Renal cortex interstitium (tissue), 11 donors: ENCODE data around the gene ZNF583. TPM values are rescaled to one million over a fixed set of nuclear protein-coding genes. Genes with fewer than 3 reads are reported as not detected.

ENCODE experiments used
- DNase-seq, 11 donors: peaks; one replicate each; pipeline ENCODE4 v3.0.0-alpha.2; 2013; ENCODE audit warnings: low read depth in 9 of 11, low spot score in 4 of 11; ENCODE audit errors: extremely low read depth in 1 of 11
- polyA plus RNA-seq, 3 donors: library from polyadenylated mRNA; unstranded; fragments of 120-200 nt; gene quantifications; one replicate each; pipeline ENCODE4 v1.2.1, GENCODE V29; 2013; ENCODE audit not compliant: insufficient read length in 3 of 3

The ZNF583 gene
- polyA plus RNA-seq, 3 donors: 9.5 to 11.2 (median 9.9) TPM

DNA sequence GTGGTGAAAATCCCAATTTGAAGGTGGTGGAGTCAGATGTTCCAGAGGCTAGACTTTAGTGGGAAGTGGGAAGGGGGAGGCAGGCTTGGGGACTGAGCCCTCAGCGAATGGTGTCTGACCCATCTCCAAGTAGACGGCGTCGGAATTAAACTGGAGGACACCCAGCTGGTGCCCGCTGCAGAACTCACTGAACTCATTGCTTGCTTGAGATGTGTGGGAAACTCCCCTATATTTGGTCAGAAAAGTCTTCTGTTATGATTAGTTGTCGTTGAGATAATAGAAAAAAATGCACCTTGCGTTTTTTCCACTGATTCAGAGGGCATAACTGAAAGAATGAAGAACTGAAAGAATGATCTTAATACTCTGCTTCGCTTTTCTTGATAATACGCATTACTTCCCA is 871 bp upstream of the ZNF583 start:
- no peak for DNase-seq

DNA sequence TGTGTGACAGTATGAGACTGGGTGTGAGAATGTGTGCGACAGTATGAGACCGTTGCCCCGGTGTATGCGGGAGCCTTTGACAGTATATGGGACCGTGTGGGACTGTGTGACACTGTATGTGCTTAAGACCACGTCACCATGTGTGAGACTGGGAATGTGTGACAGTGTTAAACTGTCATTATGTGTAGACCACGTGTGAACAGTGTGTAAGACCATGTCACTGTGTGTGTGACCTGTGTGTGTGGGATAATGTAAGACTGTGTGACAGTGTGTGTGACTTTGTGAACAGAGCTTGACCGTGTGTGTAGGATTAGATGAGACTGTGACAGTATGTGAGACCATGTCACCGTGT is 549 bp downstream of the ZNF583 start:
- no peak for DNase-seq

DNA sequence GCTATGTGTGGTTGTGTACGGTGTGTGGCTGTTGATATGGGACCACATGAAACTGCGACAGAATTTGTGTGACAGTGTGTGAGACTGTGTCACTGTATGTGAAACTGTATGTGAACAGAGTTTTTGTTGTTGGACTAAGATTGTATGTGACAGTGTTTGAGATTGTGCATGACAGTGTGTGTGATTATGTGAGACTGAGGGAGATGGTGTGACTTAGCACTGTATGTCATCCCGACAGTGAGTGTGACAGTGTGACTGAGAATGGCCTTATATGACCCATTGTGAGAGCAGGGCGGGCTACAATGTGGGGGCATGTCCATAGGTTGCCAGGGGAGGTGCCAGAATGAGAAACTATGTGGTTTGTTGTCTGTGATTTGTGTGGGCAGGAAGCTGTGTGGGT is 930 bp downstream of the ZNF583 start:
- DNase-seq: no peak

DNA sequence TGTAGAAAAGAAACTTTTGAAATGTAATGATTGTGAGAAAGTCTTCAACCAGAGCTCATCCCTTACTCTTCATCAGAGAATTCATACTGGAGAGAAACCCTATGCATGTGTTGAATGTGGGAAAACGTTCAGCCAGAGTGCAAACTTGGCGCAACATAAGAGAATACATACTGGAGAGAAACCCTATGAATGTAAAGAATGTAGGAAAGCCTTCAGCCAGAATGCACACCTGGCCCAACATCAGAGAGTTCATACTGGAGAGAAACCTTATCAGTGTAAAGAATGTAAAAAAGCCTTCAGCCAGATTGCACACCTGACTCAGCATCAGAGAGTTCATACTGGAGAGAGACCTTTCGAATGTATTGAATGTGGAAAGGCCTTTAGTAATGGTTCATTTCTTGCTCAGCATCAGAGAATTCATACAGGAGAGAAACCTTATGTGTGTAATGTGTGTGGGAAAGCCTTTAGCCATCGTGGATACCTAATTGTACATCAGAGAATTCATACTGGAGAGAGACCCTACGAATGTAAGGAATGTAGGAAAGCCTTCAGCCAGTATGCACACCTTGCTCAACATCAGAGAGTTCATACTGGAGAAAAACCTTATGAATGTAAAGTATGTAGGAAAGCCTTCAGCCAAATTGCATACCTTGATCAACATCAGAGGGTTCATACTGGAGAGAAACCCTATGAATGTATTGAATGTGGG is 19.3 kb downstream of the ZNF583 start:
- DNase-seq: no peak

DNA sequence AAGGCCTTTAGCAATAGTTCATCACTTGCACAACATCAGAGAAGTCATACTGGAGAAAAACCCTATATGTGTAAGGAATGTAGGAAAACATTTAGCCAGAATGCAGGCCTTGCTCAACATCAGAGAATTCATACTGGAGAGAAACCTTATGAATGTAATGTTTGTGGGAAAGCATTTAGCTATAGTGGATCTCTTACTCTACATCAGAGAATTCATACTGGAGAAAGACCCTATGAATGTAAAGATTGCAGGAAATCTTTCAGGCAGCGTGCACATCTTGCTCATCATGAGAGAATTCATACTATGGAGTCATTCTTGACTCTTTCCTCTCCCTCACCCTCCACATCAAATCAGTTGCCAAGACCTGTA is 19.8 kb downstream of the ZNF583 start:
- no peak for DNase-seq

DNA sequence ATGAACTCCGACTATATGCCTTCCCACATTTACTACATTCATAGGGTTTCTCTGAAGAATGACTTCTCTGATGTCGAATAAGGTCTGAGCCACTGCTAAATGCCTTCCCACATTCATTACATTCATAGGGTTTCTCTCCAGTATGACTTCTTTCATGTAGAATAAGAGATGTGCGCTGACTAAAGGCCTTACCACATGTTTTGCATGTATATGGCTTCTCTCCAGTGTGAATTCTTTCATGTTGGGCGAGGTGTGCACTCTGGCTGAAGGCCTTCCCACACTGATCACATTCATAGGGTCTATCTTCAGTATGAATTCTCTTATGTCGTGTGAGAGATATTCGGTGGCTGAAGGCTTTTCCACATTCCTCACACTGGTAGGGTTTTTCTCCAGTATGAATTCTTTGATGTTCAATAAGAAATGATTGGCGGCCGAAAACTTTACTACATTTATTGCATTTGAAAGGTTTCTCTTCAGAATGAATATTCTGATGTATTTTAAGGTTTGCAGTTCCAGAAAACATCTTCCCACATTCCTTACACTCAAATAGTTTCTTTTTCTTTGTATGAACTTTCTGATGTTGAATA is 37.2 kb downstream of the ZNF583 start:
- DNase-seq: no peak

DNA sequence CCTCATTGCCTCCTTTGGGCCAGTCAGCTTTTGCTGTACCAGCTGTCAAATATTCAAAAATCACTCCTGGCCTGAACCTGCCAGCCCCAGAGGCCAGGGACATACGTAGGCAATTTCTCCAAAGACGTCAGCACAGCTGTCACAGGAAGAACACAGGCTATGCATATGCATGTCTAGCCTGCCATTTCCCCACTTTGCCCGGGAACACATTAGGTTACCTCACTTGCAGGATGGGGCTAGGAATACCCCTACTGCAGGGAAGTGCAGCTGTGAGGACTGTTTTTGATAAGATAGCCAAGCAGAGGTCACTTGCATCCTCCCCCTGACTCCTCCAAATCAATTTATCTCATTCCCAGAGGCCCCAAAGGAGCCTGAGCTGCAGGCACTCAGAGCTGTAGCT is 70.2 kb downstream of the ZNF583 start:
- DNase-seq: no peak

DNA sequence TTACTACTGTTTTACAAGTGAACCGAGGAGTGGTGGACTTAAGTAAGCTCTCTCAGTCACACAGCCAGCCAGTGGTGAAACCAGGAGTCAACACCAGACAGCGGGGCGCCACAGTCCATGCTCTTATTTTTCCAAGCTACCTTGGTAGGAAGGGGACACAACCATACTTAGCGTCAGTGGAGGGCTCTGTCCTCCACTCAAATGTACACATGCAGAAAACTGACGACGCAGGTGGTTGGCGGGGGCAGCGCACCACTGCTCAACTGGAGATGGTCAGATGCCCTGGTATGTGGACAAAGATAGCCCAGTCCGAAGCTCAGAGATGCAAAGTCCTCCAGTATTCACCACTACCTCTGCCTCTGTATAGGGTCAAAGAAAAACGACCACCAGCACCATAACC is 72.0 kb downstream of the ZNF583 start:
- peak in 2 of 11 donors; percentile 0 for DNase-seq

Other genes with a start within 250 kb of the ZNF583 start
- not detected for gene GALP, start 228.3 kb upstream of the ZNF583 start, polyA plus RNA-seq
- gene ZSCAN5B, start 206.5 kb upstream of the ZNF583 start, polyA plus RNA-seq: under 1 TPM in 2 of 3 donors, not detected in 1; 0.17 to 0.30 TPM
- under 1 TPM in 1 of 3 donors, not detected in 2; 0.07 TPM for gene ZSCAN5C, start 202.1 kb upstream of the ZNF583 start, polyA plus RNA-seq
- gene EDDM13, start 131.6 kb upstream of the ZNF583 start, polyA plus RNA-seq: 1 to 10 TPM; 1.4 to 4.7 (median 1.5) TPM
- 10 to 100 TPM; 14.7 to 17.2 (median 17.0) TPM for gene ZSCAN5A, start 89.5 kb upstream of the ZNF583 start, polyA plus RNA-seq
- gene ZNF582, start 10.8 kb upstream of the ZNF583 start, polyA plus RNA-seq: 10 to 100 TPM; 10.9 to 14.2 (median 11.3) TPM
- gene ZNF667, start 73.0 kb downstream of the ZNF583 start, polyA plus RNA-seq: 10 to 100 TPM; 18.7 to 23.4 (median 20.7) TPM
- gene ZNF471, start 103.5 kb downstream of the ZNF583 start, polyA plus RNA-seq: 10 to 100 TPM; 20.1 to 32.6 (median 21.2) TPM
- gene ZFP28, start 134.6 kb downstream of the ZNF583 start, polyA plus RNA-seq: 10 to 100 TPM; 13.6 to 16.8 (median 14.4) TPM
- gene ZNF470, start 163.1 kb downstream of the ZNF583 start, polyA plus RNA-seq: 10 to 100 TPM in 2 of 3 donors, 1 to 10 TPM in 1; 8.5 to 11.9 (median 10.9) TPM
- 10 to 100 TPM in 1 of 3 donors, 1 to 10 TPM in 2; 8.4 to 10.5 (median 9.4) TPM for gene ZNF71, start 191.0 kb downstream of the ZNF583 start, polyA plus RNA-seq
- gene SMIM17, start 238.8 kb downstream of the ZNF583 start, polyA plus RNA-seq: 1 to 10 TPM; 1.3 to 2.1 (median 1.8) TPM